H1 (cell line): ENCODE measurements around the gene JPH2. TPM values are rescaled to one million over a fixed set of nuclear protein-coding genes. Genes with fewer than 3 reads are reported as not detected.

ENCODE experiments used
- CTCF ChIA-PET: fragments of 300-600 bp; sonication (Branson Sonifier 250); formaldehyde crosslinking; loops from one replicate; lab custom pipeline; 2021; ENCODE audit not compliant: partially characterized antibody; lab: Charles Lee
- POLR2A ChIA-PET: fragments of 300-600 bp; sonication (Branson Sonifier 250); formaldehyde crosslinking; loops from one replicate; lab custom pipeline; 2021; ENCODE audit warnings: inconsistent platforms; ENCODE audit not compliant: partially characterized antibody; lab: Charles Lee
- DNase-seq, 2 experiments: peaks; one replicate each; pipeline versions ENCODE4 v3.0.0 to v3.0.0-alpha.2; 2010 to 2022; ENCODE audit warnings: low spot score in 2 of 2, low read depth in 1 of 2, mixed read lengths in 1 of 2
- FAIRE-seq: peaks from 2 replicates; lab custom pipeline; 2011; peaks lifted over from hg19 to GRCh38; lab: Jason Lieb, UNC
- H2AFZ ChIP-seq: 2 replicates; pipeline ENCODE4 v1.8.1; 2012; ENCODE audit warnings: low read length, inconsistent platforms
- H2AK5ac ChIP-seq: 2 replicates; pipeline ENCODE4 v1.6.1; 2013; ENCODE audit warnings: low read depth, low read length
- H2BK120ac ChIP-seq: replicated peaks from 2 replicates; pipeline ENCODE3; 2013; ENCODE audit warnings: low read depth, low read length, inconsistent platforms
- H2BK12ac ChIP-seq: 2 replicates; pipeline ENCODE4 v1.6.1; 2013; ENCODE audit warnings: low read depth, low read length
- H2BK15ac ChIP-seq: 2 replicates; pipeline ENCODE4 v1.6.1; 2013; ENCODE audit warnings: low read length
- H2BK20ac ChIP-seq: 2 replicates; pipeline ENCODE4 v1.6.1; 2013; ENCODE audit warnings: low read length
- H2BK5ac ChIP-seq: 2 replicates; pipeline ENCODE4 v1.6.1; 2013; ENCODE audit warnings: low read depth, low read length
- H3K14ac ChIP-seq: 2 replicates; pipeline ENCODE4 v1.6.1; 2013; ENCODE audit warnings: inconsistent platforms; ENCODE audit not compliant: insufficient read length
- H3K18ac ChIP-seq: 2 replicates; pipeline ENCODE4 v1.6.1; 2013; ENCODE audit warnings: low read length; ENCODE audit errors: extremely low read depth
- H3K23ac ChIP-seq: 2 replicates; pipeline ENCODE4 v1.6.1; 2013; ENCODE audit warnings: inconsistent platforms; ENCODE audit not compliant: insufficient read length
- H3K23me2 ChIP-seq: 2 replicates; pipeline ENCODE4 v1.6.1; 2013; ENCODE audit warnings: low read depth, low read length
- H3K27ac ChIP-seq: 2 replicates; pipeline ENCODE4 v1.6.1; 2011; ENCODE audit warnings: low read depth, low read length, inconsistent platforms
- H3K27me3 ChIP-seq, 4 experiments: replicated peaks in 1 of 4; 1 replicate in 1 of 4; 2 replicates in 3 of 4; pipeline versions ENCODE4 v1.6.1 to v1.8.1; 2011 to 2013; ENCODE audit warnings: low read length in 3 of 4, mild to moderate bottlenecking in 3 of 4, inconsistent platforms in 2 of 4, mixed read lengths in 2 of 4, moderate library complexity in 1 of 4; ENCODE audit not compliant: control insufficient read depth in 3 of 4, insufficient read depth in 3 of 4; ENCODE audit errors: extremely low read depth in 1 of 4
- H3K36me3 ChIP-seq, 4 experiments: 2 replicates each; pipeline versions ENCODE4 v1.6.1 to v1.8.1; 2011 to 2013; ENCODE audit warnings: mild to moderate bottlenecking in 4 of 4, low read length in 3 of 4, moderate library complexity in 2 of 4, control low read depth in 1 of 4, inconsistent platforms in 1 of 4; ENCODE audit not compliant: insufficient read depth in 4 of 4, control insufficient read depth in 2 of 4
- H3K4ac ChIP-seq: replicated peaks from 2 replicates; pipeline ENCODE3; 2013; ENCODE audit warnings: low read length, low read depth, mixed read lengths, inconsistent platforms; ENCODE audit not compliant: insufficient read length
- H3K4me1 ChIP-seq, 4 experiments: replicated peaks in 1 of 4; 1 replicate in 1 of 4; 2 replicates in 3 of 4; pipeline versions ENCODE4 v1.6.1 to v1.8.1; 2011 to 2013; ENCODE audit warnings: low read length in 3 of 4, inconsistent platforms in 2 of 4, mixed read lengths in 1 of 4; ENCODE audit not compliant: insufficient read depth in 4 of 4, control insufficient read depth in 3 of 4
- H3K4me2 ChIP-seq, 2 experiments: 2 replicates each; pipeline versions ENCODE4 v1.6.1 to v1.8.1; 2011 to 2013; ENCODE audit warnings: low read depth in 2 of 2, low read length in 2 of 2, control low read depth in 1 of 2, inconsistent platforms in 1 of 2, mild to moderate bottlenecking in 1 of 2; ENCODE audit not compliant: insufficient read depth in 1 of 2
- H3K4me3 ChIP-seq, 4 experiments: fragments of 200-600, 300-600 bp in 1 of 4; sonication (generic), shearing (Covaris generic), sonication (Bioruptor Twin) in 1 of 4; 2 replicates each; pipeline versions ENCODE4 v1.5.1 to v1.8.1; 2011 to 2016; ENCODE audit warnings: low read length in 4 of 4, low read depth in 3 of 4, control low read depth in 2 of 4, inconsistent platforms in 2 of 4, mild to moderate bottlenecking in 2 of 4, mixed read lengths in 1 of 4, moderate library complexity in 1 of 4; ENCODE audit not compliant: insufficient read depth in 2 of 4; ENCODE audit errors: extremely low read depth in 1 of 4
- H3K56ac ChIP-seq: replicated peaks from 2 replicates; pipeline ENCODE3; 2013; ENCODE audit warnings: low read depth, mild to moderate bottlenecking, mixed read lengths, low read length, inconsistent platforms; ENCODE audit not compliant: insufficient read length
- H3K79me1 ChIP-seq: 2 replicates; pipeline ENCODE4 v1.6.1; 2013; ENCODE audit warnings: low read depth, low read length, control low read depth
- H3K79me2 ChIP-seq, 2 experiments: 2 replicates each; pipeline versions ENCODE4 v1.6.1 to v1.8.1; 2012 to 2013; ENCODE audit warnings: low read length in 2 of 2, mild to moderate bottlenecking in 2 of 2, inconsistent platforms in 1 of 2; ENCODE audit not compliant: insufficient read depth in 2 of 2, control insufficient read depth in 1 of 2
- H3K9ac ChIP-seq, 4 experiments: replicated peaks in 1 of 4; 1 replicate in 1 of 4; 2 replicates in 3 of 4; pipeline versions ENCODE4 v1.6.1 to v1.8.1; 2011 to 2013; ENCODE audit warnings: low read depth in 3 of 4, low read length in 3 of 4, control low read depth in 2 of 4, mild to moderate bottlenecking in 2 of 4, moderate library complexity in 2 of 4, inconsistent platforms in 1 of 4; ENCODE audit errors: extremely low read depth in 1 of 4
- H3K9me3 ChIP-seq, 2 experiments: 2 replicates each; pipeline versions ENCODE4 v1.6.1 to v1.8.1; 2012 to 2013; ENCODE audit warnings: mild to moderate bottlenecking in 2 of 2, moderate library complexity in 2 of 2, control low read depth in 1 of 2, inconsistent platforms in 1 of 2, low read depth in 1 of 2, low read length in 1 of 2, mixed read lengths in 1 of 2; ENCODE audit not compliant: insufficient read depth in 2 of 2
- H4K20me1 ChIP-seq, 2 experiments: replicated peaks in 1 of 2; 2 replicates each; pipeline versions ENCODE3 to v1.8.1; 2011 to 2013; ENCODE audit warnings: inconsistent platforms in 2 of 2, low read length in 2 of 2, mild to moderate bottlenecking in 1 of 2; ENCODE audit not compliant: insufficient read depth in 2 of 2, control insufficient read depth in 1 of 2
- H4K5ac ChIP-seq: 2 replicates; pipeline ENCODE4 v1.6.1; 2013; ENCODE audit warnings: low read length, low read depth, mixed read lengths, inconsistent platforms; ENCODE audit not compliant: insufficient read length
- H4K8ac ChIP-seq: 2 replicates; pipeline ENCODE4 v1.8.0; 2013; ENCODE audit warnings: mild to moderate bottlenecking, moderate library complexity, low read length, inconsistent platforms; ENCODE audit not compliant: insufficient read depth; ENCODE audit errors: extremely low read depth
- H4K91ac ChIP-seq: replicated peaks from 2 replicates; pipeline ENCODE3; 2013; ENCODE audit warnings: low read length, mixed read lengths, inconsistent platforms; ENCODE audit not compliant: insufficient read length
- RXRA ChIP-seq: IDR thresholded peaks from 2 replicates; pipeline ENCODE4 v1.6.1; 2011; ENCODE audit warnings: low read depth, mild to moderate bottlenecking, low read length, moderate library complexity; ENCODE audit not compliant: insufficient read depth
- WGBS, 2 experiments: shearing (Covaris generic) in 1 of 2; methylation state at CpG; one replicate each; pipeline versions ENCODE4 v1.1.6 to v1.1.7; 2013 to 2015; ENCODE audit warnings: low lambda C conversion rate in 2 of 2, mixed read lengths in 2 of 2, inconsistent platforms in 1 of 2, low coverage in 1 of 2, missing lambda C conversion rate in 1 of 2; ENCODE audit not compliant: insufficient replicate concordance in 2 of 2, insufficient coverage in 1 of 2, insufficient read length in 1 of 2; ENCODE audit errors: extremely low coverage in 1 of 2, missing lambda C conversion rate in 1 of 2; 5-methylcytosine and 5-hydroxymethylcytosine counted together
- polyA plus RNA-seq, 7 experiments: library from polyadenylated mRNA; depleted of rRNA in 3 of 7; stranded (reverse) in 5 of 7; unstranded in 2 of 7; fragments of >200 nt in 5 of 7; fragments of 200-250 nt in 2 of 7; gene quantifications; 1 replicate in 5 of 7; 2 replicates in 1 of 7; 4 replicates in 1 of 7; pipeline versions ENCODE4 v1.2.1 to v1.2.3, GENCODE V29; 2011 to 2013; ENCODE audit warnings: missing spikeins in 2 of 7, mixed read lengths in 2 of 7
- total RNA-seq: library from RNA; stranded (reverse); fragmentation: NEBNext Ultra II Directional; extraction: Animal tissue kit (Norgen Biotek cat#: 25700); gene quantifications from 2 replicates; pipeline ENCODE4 v1.2.1, GENCODE V29; 2021

JPH2 gene
- total and polyA plus RNA-seq, 2 of the 8 experiments (the other 6 are each of a cell fraction or from before 2014, with no cell fraction given), result 0.59 to 1.3 TPM

- Histone ChIP-seq H4K5ac (no peak overlapping the region), H3K23ac (no peak overlapping the region), H3K9me3 (no peaks in the 10 kb centered on the region), H4K8ac (no peak overlapping the region), H4K91ac (no peak overlapping the region), H3K4me1 (no peaks in the 10 kb centered on the region), H3K4me2 (no peak overlapping the region), H2BK5ac (no peak overlapping the region), H3K27me3 (no peaks in the 10 kb centered on the region), H2AFZ (no peak overlapping the region), H3K9ac (no peak overlapping the region), H2BK20ac (no peak overlapping the region), H3K79me1 (no peaks in the 10 kb centered on the region), H3K18ac (no peak overlapping the region), H2AK5ac (no peak overlapping the region), H3K4ac (no peak overlapping the region), H3K56ac (no peak overlapping the region), H3K27ac (no peak overlapping the region), H2BK15ac (no peak overlapping the region), H3K36me3 (no peaks in the 10 kb centered on the region), H3K4me3 (no peak overlapping the region), H3K14ac (no peak overlapping the region), H4K20me1 (no peaks in the 10 kb centered on the region), H3K79me2 (no peaks in the 10 kb centered on the region), H2BK12ac (no peak overlapping the region), H3K23me2 (no peaks in the 10 kb centered on the region), H2BK120ac (no peak overlapping the region)
- no peak for TF ChIP-seq RXRA
- POLR2A ChIA-PET, result no interaction called here
- 89% methylated on average over 10 of the region's 10 CpGs; no CpG with 5 or more reads in 1 of the 2 experiments for WGBS, 2 experiments
- CTCF ChIA-PET, result interaction anchor here (1.7 to 8.1 kb wide), 4 partner anchors 11 to 330 kb away, joined by 4 to 98 read pairs (median 14); no protein-coding TSS in a partner anchor
- DNase-seq, result no peak
- FAIRE-seq, result no peak
Measured at GRCh38 chr20:44079291-44079690, 107.7 kb downstream of the JPH2 start.
